HEK293T (cell line): ENCODE data around the gene DNAJC10.

ENCODE experiments used
- BHLHE40 ChIP-seq: fragments of 450-650 bp; IDR thresholded peaks from 2 replicates; pipeline ENCODE4 v1.6.1; 2016; ENCODE audit warnings: mild to moderate bottlenecking, moderate library complexity, borderline replicate concordance
- FOXK2 ChIP-seq: fragments of 450-650 bp; IDR thresholded peaks from 2 replicates; pipeline ENCODE4 v1.6.1; 2016; ENCODE audit warnings: mild to moderate bottlenecking
- FOXM1 ChIP-seq: fragments of 450-650 bp; IDR thresholded peaks from 2 replicates; pipeline ENCODE4 v1.6.1; 2017; ENCODE audit warnings: mild to moderate bottlenecking, borderline replicate concordance
- NFRKB ChIP-seq: fragments of 450-650 bp; IDR thresholded peaks from 2 replicates; pipeline ENCODE4 v1.6.1; 2016; ENCODE audit warnings: mild to moderate bottlenecking, moderate library complexity
- SP1 ChIP-seq: fragments of 450-650 bp; IDR thresholded peaks from 2 replicates; pipeline ENCODE4 v1.6.1; 2017
- SUZ12 ChIP-seq: fragments of 450-650 bp; IDR thresholded peaks from 2 replicates; pipeline ENCODE4 v1.6.1; 2016; ENCODE audit warnings: mild to moderate bottlenecking

GRCh38 chr2:182716650-182716979, 558 bp downstream of the DNAJC10 start:
- no peak for TF ChIP-seq BHLHE40
- no peak for TF ChIP-seq SP1
- TF ChIP-seq FOXM1: no peak
- no peak for TF ChIP-seq FOXK2
- no peak for TF ChIP-seq NFRKB
- TF ChIP-seq SUZ12: no peak
